H9 (cell line): ENCODE data around the gene GRIA4. TPM values are rescaled to one million over a fixed set of nuclear protein-coding genes. Genes with fewer than 3 reads are reported as not detected.

Experiments
- DNase-seq: peaks from one replicate; pipeline ENCODE4 v3.0.0-alpha.2; 2017
- H2AFZ ChIP-seq: one replicate; pipeline ENCODE4 v1.6.1; 2013; ENCODE audit warnings: mild to moderate bottlenecking, low read length, control low read depth, moderate library complexity
- H2AK5ac ChIP-seq: 2 replicates; pipeline ENCODE4 v1.6.1; 2013; ENCODE audit warnings: low read length, control low read depth, mixed read lengths; ENCODE audit not compliant: insufficient read length
- H2BK120ac ChIP-seq: one replicate; pipeline ENCODE4 v1.6.1; 2013; ENCODE audit warnings: low read depth, mild to moderate bottlenecking, low read length, control low read depth, inconsistent platforms; ENCODE audit not compliant: poor library complexity, severe bottlenecking
- H2BK12ac ChIP-seq: 2 replicates; pipeline ENCODE4 v1.6.1; 2013; ENCODE audit warnings: low read length, control low read depth, mixed read lengths, low read depth; ENCODE audit not compliant: insufficient read length
- H2BK15ac ChIP-seq: 2 replicates; pipeline ENCODE4 v1.6.1; 2013; ENCODE audit warnings: low read depth, low read length, control low read depth
- H2BK20ac ChIP-seq: one replicate; pipeline ENCODE4 v1.6.1; 2013; ENCODE audit warnings: low read depth, mild to moderate bottlenecking, low read length, control low read depth, inconsistent platforms; ENCODE audit not compliant: poor library complexity, severe bottlenecking
- H2BK5ac ChIP-seq: 2 replicates; pipeline ENCODE4 v1.6.1; 2013; ENCODE audit warnings: low read length, control low read depth, mixed read lengths; ENCODE audit not compliant: insufficient read length
- H3K14ac ChIP-seq: 2 replicates; pipeline ENCODE4 v1.6.1; 2013; ENCODE audit warnings: low read length, control low read depth; ENCODE audit not compliant: insufficient read depth
- H3K18ac ChIP-seq: 2 replicates; pipeline ENCODE4 v1.6.1; 2013; ENCODE audit warnings: low read depth, mild to moderate bottlenecking, mixed read lengths, low read length, control low read depth; ENCODE audit not compliant: insufficient read length
- H3K23ac ChIP-seq: 2 replicates; pipeline ENCODE4 v1.6.1; 2013; ENCODE audit warnings: low read length, control low read depth, mixed read lengths, low read depth; ENCODE audit not compliant: insufficient read length
- H3K23me2 ChIP-seq: 2 replicates; pipeline ENCODE4 v1.6.1; 2013; ENCODE audit warnings: low read depth, mild to moderate bottlenecking, mixed read lengths, low read length, control low read depth; ENCODE audit not compliant: insufficient read length, poor library complexity, severe bottlenecking
- H3K27ac ChIP-seq: 2 replicates; pipeline ENCODE4 v1.5.1; 2013; ENCODE audit warnings: low read length, control low read depth, mixed read lengths, low read depth; ENCODE audit not compliant: insufficient read length
- H3K27me3 ChIP-seq: 2 replicates; pipeline ENCODE4 v1.6.1; 2013; ENCODE audit warnings: low read length, control low read depth, inconsistent platforms; ENCODE audit not compliant: insufficient read depth
- H3K4ac ChIP-seq: 2 replicates; pipeline ENCODE4 v1.6.1; 2013; ENCODE audit warnings: low read depth, mild to moderate bottlenecking, control low read depth, inconsistent platforms, low read length, moderate library complexity
- H3K4me1 ChIP-seq: 2 replicates; pipeline ENCODE4 v1.6.1; 2013; ENCODE audit warnings: low read length, control low read depth, inconsistent platforms; ENCODE audit not compliant: insufficient read depth
- H3K4me2 ChIP-seq: 2 replicates; pipeline ENCODE4 v1.6.1; 2013; ENCODE audit warnings: low read length, control low read depth, mixed read lengths; ENCODE audit not compliant: insufficient read length, insufficient read depth
- H3K56ac ChIP-seq: 2 replicates; pipeline ENCODE4 v1.6.1; 2013; ENCODE audit warnings: low read depth, mild to moderate bottlenecking, mixed read lengths, low read length, control low read depth; ENCODE audit not compliant: insufficient read length
- H3K79me1 ChIP-seq: 2 replicates; pipeline ENCODE4 v1.6.1; 2013; ENCODE audit warnings: low read depth, mild to moderate bottlenecking, moderate library complexity, low read length, control low read depth, inconsistent platforms; ENCODE audit not compliant: insufficient read depth, poor library complexity, severe bottlenecking
- H3K79me2 ChIP-seq: 2 replicates; pipeline ENCODE4 v1.6.1; 2013; ENCODE audit warnings: low read length, control low read depth, inconsistent platforms; ENCODE audit not compliant: insufficient read depth
- H3K9ac ChIP-seq: 2 replicates; pipeline ENCODE4 v1.6.1; 2013; ENCODE audit warnings: low read length, control low read depth, mixed read lengths; ENCODE audit not compliant: insufficient read length; ENCODE audit errors: extremely low read depth
- H3K9me3 ChIP-seq: one replicate; pipeline ENCODE4 v1.6.1; 2013; ENCODE audit warnings: low read depth, low read length, inconsistent platforms; ENCODE audit not compliant: control insufficient read depth
- H3T11ph ChIP-seq: one replicate; pipeline ENCODE4 v1.6.1; 2013; ENCODE audit warnings: mild to moderate bottlenecking, low read length, control low read depth, inconsistent platforms
- H4K20me1 ChIP-seq: one replicate; pipeline ENCODE4 v1.6.1; 2013; ENCODE audit not compliant: control insufficient read depth, insufficient read length, insufficient read depth
- H4K5ac ChIP-seq: 2 replicates; pipeline ENCODE4 v1.6.1; 2013; ENCODE audit warnings: low read depth, mild to moderate bottlenecking, mixed read lengths, low read length, control low read depth; ENCODE audit not compliant: insufficient read length
- H4K8ac ChIP-seq: replicated peaks from 2 replicates; pipeline ENCODE4 v1.6.1; 2013; ENCODE audit warnings: low read length, control low read depth, mixed read lengths, low read depth; ENCODE audit not compliant: insufficient read length
- H4K91ac ChIP-seq: 2 replicates; pipeline ENCODE4 v1.6.1; 2013; ENCODE audit warnings: low read depth, mild to moderate bottlenecking, moderate library complexity, mixed read lengths, low read length, control low read depth; ENCODE audit not compliant: insufficient read length
- H3K27ac Mint-ChIP-seq, 3 experiments: 2 replicates in 2 of 3; 3 replicates in 1 of 3; pipeline ENCODE4 v1.8.0; 2020 to 2021; ENCODE audit warnings: mixed read lengths in 3 of 3, mild to moderate bottlenecking in 1 of 3, moderate library complexity in 1 of 3
- H3K27me3 Mint-ChIP-seq: 2 replicates; pipeline ENCODE4 v1.8.0; 2021; ENCODE audit warnings: low read depth, mild to moderate bottlenecking, moderate library complexity, mixed read lengths
- H3K36me3 Mint-ChIP-seq, 3 experiments: 2 replicates in 2 of 3; 3 replicates in 1 of 3; pipeline ENCODE4 v1.8.0; 2020 to 2021; ENCODE audit warnings: low read depth in 3 of 3, mixed read lengths in 3 of 3; ENCODE audit not compliant: insufficient read depth in 1 of 3
- H3K4me1 Mint-ChIP-seq, 2 experiments: 2 replicates each; pipeline ENCODE4 v1.8.0; 2020; ENCODE audit warnings: mixed read lengths in 2 of 2
- H3K4me3 Mint-ChIP-seq, 2 experiments: 2 replicates in 1 of 2; 3 replicates in 1 of 2; pipeline ENCODE4 v1.8.0; 2020 to 2021; ENCODE audit warnings: mild to moderate bottlenecking in 2 of 2, mixed read lengths in 2 of 2, moderate library complexity in 1 of 2
- H3K9me3 Mint-ChIP-seq, 2 experiments: 2 replicates in 1 of 2; 3 replicates in 1 of 2; pipeline ENCODE4 v1.8.0; 2020; ENCODE audit warnings: mild to moderate bottlenecking in 2 of 2, mixed read lengths in 2 of 2, moderate library complexity in 1 of 2
- CTCF ChIP-seq: fragments of 200-600 bp; sonication (generic); conservative IDR thresholded peaks from 3 replicates; pipeline ENCODE4 v1.8.0; 2021; ENCODE audit warnings: antibody characterized with exemption, mild to moderate bottlenecking
- WGBS: extraction: QIAGEN DNeasy Blood & Tissue Kit; methylation state at CpG from one replicate; pipeline ENCODE4 v1.1.7; 2013; ENCODE audit warnings: missing lambda C conversion rate, low lambda C conversion rate, mixed read lengths; ENCODE audit not compliant: insufficient read length; ENCODE audit errors: extremely low coverage; 5-methylcytosine and 5-hydroxymethylcytosine counted together
- total RNA-seq: library from RNA; stranded (reverse); gene quantifications from 2 replicates; pipeline ENCODE4 v1.2.1, GENCODE V29; 2021

GRIA4 gene
- total RNA-seq, 1 experiment from 2014 or later, result 0.83 TPM

- no peak overlapping the region for H4K91ac ChIP-seq
- TF ChIP-seq CTCF, result no peak
- no CpG with 5 or more reads among the region's 12 CpGs for WGBS
- no peak for DNase-seq
- H3K9me3 Mint-ChIP-seq, result no peaks in the 10 kb centered on the region
- peaks cover 0 to 2% (median 0%) of the 10 kb centered on the region in 3 experiments; a peak in 1 of 7 replicates for H3K36me3 Mint-ChIP-seq
- peaks cover 21% of the 10 kb centered on the region for H3K23me2 ChIP-seq
- peaks cover 31 to 35% of the 10 kb centered on the region in 2 experiments for H3K4me1 Mint-ChIP-seq
- no peak overlapping the region for H3K18ac ChIP-seq
- peak overlapping the region; percentile 74 for H3K9ac ChIP-seq
- no peak overlapping the region for H3K23ac ChIP-seq
- H3K56ac ChIP-seq, result peak overlapping the region; percentile 7
- no peak overlapping the region for H3K14ac ChIP-seq
- no peak overlapping the region for H2BK12ac ChIP-seq
- peaks cover 35% of the 10 kb centered on the region for H3K27me3 Mint-ChIP-seq
- peak overlapping the region in 2 of 3 experiments; percentile 30 to 98; a peak in 5 of 7 replicates for H3K27ac Mint-ChIP-seq
- H3K79me1 ChIP-seq, result no peaks in the 10 kb centered on the region
- H3T11ph ChIP-seq, result no peak overlapping the region
- no peak overlapping the region for H2AFZ ChIP-seq
- H2AK5ac ChIP-seq, result peak overlapping the region; percentile 62
- peak overlapping the region; percentile 78 to 89 for H3K4me3 Mint-ChIP-seq
- H3K9me3 ChIP-seq, result no peaks in the 10 kb centered on the region
- H3K4me2 ChIP-seq, result peak overlapping the region; percentile 81
- H3K79me2 ChIP-seq, result no peaks in the 10 kb centered on the region; the same call in 1 of the 2 replicates
- H3K4me1 ChIP-seq, result peaks cover 4% of the 10 kb centered on the region
- no peaks in the 10 kb centered on the region for H3K27me3 ChIP-seq
- no peak overlapping the region for H2BK20ac ChIP-seq
- peak overlapping the region; percentile 7 for H4K5ac ChIP-seq
- no peak overlapping the region for H4K8ac ChIP-seq
- no peaks in the 10 kb centered on the region for H4K20me1 ChIP-seq
- H2BK15ac ChIP-seq, result no peak overlapping the region
- H2BK5ac ChIP-seq, result peak overlapping the region; percentile 6
- H3K4ac ChIP-seq, result no peak overlapping the region
- H2BK120ac ChIP-seq, result no peak overlapping the region
- H3K27ac ChIP-seq, result peak overlapping the region; percentile 60
Observed at GRCh38 chr11:105611572-105612441, 1.9 kb downstream of the GRIA4 start.
